GM18873 (cell line): ENCODE measurements around the gene MYH3.

Source experiments
- ATAC-seq: cut with Tn5 transposase; IDR thresholded peaks from one replicate; pipeline ENCODE4 v1.9.1; 2021; ENCODE audit warnings: mild to moderate bottlenecking, moderate library complexity, moderate number of reproducible peaks; ENCODE audit not compliant: unreplicated experiment, low FRiP score

Gene MYH3

DNA sequence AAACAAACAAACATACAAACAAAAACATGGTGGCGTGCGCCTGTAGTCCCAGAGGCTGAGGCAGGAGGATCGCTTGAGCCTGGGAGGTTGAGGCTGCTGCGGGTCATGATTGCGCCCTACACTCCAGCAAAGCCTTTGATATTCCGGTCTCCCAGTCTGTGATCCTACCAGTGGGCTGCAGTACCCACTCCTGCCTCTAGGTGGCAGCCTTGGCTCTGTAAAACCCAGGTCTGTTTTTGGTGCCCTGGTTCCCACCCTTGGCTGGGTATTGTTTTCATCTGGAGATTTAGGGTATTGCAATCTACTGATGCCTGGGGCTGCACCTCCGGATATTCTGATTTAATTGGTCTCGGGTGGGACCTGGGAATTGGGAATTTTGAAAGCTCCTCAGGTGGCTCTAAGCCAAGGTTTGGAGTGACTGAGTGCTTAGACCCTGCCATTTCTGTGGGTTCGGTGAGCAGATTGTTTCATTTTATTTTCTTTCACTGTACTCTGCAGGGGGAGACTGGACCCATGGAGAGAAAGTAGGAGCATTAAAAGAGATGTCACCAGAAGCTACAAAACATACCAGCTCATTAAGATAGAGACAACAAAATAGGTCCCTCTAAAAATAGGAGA is 40.5 kb downstream of the MYH3 start:
- ATAC-seq, result no peak

DNA sequence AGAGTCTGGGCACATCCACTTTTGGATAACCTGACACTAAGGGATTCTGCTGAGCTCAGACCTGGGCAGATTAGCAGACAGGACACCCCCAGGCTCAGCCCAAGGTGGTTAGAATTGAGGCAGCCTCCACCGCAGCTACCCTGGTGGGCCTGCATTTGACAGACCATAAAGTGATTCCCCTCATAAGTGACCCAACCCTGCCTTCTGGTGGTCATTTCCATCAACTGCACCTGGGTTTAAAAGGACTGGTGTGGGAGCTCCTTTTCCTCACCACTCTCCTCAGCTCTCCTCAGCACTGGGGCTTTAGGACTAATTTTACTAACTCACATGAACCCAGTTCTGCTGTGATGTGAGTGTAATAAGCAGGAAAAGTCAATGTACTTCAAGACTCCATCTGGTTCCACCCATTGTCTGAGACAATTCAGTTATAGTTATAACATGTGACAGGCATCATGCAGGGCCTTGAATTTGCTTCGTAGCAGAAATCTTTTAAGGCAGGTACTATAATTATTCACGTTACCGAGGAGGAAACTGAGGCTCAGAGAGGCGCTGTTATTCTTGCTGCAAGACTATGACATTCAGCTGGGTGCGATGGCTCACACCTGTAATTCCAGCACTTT is 42.5 kb downstream of the MYH3 start:
- no peak for ATAC-seq

DNA sequence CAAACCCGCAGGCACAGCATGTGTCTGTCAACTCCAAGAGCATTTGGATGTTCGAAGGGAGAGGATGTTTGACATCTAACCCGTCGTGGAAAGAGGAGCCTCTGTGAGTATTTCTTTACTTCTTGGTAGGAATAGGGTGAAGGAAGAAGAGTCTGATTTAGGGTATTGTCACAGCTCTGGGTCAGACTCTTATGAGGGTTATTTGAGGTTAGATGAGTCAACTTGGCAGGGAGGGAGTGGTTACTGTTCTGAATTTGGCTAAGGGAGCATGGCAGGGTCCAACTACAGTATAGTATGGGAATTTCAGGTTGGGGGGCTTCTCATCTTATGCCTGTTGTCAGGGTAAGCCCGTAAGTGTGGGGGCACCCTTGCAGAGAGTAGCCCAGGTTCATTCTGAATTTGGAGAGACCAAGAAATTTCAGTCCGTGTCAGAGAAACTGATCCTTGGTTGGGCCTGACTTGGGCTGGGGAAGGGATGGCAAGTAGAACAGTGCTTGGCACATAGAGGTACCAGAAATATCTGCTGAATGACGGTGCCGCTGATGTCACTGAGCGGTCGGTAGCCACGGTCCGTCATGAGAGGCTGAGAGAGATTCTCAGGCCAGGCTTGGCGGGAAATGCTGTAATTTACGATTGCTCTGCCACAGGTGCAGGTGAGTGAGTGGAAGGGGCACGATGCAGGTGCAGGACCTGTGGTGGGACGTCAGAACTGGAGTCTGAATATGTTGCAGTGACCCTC is 43.2 kb downstream of the MYH3 start:
- no peak for ATAC-seq

DNA sequence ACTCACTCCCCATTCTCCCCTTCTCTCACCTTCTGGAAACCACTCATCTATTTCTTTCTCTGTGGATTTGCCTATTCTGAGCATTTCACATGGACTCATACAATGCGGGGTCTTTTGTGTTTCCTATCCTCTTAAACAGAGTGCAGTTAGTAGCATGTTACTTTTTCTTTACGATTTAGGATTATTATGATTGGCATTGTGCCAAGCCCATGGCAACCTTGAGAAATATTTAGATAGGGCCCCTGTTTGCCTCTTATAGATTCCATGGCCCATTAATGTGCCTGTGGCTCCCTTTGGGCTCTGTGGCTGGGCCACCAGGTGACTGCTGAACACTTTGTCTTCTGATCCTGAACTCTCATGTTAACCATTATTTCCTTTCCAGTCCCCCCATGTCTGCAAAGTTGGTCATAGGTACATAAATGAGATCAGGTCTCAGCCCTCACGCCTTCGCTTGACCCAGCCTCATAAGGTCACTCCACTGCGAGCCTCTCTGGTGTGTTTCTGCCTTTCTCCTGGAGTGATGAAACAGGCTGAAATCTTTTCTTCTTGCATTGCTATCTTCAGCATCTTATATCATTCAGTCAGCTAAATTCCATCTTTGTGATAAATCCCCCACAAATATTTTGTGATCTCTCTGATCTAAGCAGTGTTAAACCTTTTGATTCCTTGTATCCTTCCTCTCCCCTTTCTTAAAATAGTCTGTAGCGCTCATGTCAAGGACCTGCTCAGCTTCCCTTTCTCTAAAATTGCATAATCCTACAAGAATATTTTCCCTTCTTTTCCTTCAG is 44.0 kb downstream of the MYH3 start:
- no peak for ATAC-seq

DNA sequence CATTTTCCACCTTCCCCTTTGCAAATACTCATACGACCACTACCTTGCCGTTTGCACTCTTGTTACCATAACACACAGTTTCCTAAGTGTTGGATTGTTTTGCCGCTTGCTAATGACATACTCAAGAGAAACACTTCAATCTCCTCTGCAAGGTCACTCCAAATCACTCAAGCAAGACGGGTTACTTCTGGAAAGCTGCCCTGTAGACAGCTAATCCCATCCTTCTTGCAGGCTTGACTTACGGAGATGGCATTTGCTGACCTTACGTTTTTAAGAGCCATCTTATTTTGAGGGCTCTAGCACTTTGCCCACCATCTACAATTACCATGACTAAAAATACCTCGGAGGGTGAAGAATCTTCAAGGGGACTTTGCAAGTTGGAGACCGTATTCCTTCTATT is 46.2 kb downstream of the MYH3 start:
- no peak for ATAC-seq

DNA sequence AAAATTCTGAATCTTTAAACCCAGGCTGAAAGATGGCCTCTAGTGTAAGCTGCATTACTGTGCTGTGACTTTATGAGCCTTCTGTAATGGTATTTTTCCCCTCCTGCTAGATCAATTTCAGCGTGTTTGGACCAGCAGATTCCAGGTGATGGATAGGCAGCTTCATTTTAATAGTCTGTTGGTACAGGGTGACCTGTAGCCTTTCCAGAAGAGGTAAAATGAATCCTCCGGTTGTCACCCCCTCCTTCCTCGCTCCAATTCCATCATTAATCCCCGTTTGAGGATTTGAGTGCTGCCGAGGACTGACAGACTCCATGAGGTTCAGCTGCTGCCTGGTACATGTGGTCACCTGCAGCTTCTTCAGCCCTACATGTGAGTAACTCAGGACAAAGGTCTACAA is 48.9 kb downstream of the MYH3 start:
- no peak for ATAC-seq

DNA sequence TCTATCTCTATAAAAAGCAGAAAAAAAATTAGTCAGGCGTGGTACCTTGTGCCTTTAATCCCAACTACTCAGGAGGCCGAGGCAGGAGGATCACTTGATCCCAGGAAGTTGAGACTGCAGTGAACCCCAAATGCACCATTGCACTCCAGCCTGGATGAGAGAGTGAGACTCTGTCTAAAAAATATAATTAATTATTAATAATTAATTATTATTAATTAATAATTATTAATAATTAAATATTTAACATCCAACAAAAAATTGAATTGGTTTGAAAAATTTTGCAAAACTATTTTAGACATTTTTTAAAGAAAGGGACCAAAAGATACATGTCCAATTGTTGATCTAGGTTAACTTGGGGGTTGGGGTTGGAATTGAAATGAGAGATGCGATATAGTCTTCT is 51.0 kb downstream of the MYH3 start:
- no peak for ATAC-seq

DNA sequence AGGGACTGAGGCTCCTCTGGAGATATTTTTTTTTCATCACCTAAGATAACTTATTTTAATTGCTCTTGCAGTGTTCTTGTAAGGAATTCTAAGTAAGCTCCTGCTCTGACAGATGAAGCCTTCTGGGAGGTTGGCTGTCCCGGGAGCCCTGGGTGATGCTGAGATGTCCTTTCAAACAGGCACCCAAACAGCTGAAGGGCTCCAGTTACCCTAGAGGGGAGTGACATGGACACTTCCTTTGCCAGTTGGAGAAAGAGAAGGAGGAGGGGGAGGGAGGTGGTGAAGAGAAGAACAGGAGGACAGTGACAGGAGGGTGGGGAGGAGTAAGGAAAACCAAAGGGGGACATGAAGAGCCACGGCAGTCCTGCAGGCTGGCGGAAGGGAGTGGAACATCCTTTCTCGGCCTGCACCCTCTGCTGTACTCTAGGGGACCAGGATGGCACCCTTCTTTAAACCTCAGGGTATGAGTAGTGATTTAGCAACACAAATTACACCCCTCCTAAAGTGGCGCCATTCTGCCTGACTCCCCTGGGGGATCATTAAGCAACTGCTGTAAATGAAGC is 51.8 kb downstream of the MYH3 start:
- no peak for ATAC-seq

DNA sequence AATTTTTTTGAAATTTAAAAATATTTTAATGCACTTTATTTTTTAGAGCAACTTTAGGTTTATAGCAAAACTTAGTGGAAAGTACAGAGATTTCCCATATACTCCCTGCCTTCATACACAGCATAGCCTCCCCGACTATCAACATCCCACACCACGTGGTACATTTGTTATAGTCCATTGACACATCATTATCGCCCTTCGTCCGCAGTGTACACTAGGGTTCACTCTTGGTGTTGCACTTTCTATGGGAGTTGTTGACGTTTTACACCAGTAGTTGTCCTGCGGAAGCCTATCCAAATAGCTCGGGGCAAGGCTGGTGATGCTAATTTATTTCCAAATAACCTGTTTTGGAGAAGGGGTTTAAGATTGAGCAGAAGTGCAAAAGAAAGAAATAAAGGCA is 52.6 kb downstream of the MYH3 start:
- ATAC-seq, result no peak

DNA sequence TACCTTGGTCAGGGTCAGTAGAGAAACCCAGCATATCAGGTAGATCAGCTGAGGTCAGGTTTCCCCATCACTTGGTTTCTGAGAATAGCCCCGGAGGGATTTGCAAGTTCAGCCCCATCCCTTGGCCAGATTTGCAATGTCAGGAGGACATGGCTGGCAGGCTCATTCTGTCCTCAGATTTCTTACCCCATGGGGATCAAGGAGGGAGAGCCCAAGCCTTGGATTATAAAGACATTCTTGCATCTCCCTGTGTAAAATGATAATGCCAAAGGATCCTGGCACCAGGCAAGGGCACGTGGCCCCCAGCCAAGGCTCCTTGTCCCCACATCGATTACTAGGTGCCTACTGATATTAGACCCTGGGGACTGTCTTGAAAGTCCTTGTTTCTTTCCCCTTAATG is 53.2 kb downstream of the MYH3 start:
- ATAC-seq, result no peak

DNA sequence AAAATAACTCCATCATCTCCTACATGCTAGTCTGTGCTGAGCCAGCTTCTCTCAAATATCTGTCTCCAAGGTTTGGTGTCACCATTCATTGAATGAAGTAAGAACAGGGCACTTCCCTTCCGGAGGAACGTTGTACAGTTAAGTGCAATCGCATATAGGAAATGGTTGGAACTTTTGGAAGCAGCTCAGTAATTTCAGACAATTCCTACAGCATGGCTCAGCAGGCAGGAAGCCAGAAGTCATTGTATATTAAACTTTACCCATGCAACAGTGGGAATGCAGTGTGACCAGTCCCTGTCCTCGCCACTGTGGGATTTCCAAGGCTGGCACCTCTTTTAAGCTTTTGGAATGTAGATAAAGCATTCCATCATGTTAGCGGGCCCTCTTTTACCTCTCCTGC is 56.5 kb downstream of the MYH3 start:
- no peak for ATAC-seq

DNA sequence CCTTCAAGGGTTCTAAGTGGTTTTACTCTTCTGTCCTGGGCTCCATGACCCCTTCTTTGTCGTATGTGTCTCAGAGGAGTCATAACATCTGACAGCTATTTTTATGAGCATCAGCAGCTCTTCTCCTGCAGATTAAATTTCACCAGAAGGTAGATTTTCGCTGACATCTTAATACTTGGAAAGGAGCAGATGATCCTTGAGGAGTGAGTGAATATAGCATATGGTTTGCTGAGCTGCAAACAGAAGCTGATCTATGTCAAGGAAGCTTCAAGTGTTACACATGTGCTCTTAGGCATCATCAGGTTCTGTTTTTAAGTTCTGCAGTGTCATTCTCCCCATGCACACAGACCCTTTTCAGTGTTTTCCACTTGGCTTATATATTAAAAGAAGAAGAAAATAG is 58.5 kb downstream of the MYH3 start:
- no peak for ATAC-seq

DNA sequence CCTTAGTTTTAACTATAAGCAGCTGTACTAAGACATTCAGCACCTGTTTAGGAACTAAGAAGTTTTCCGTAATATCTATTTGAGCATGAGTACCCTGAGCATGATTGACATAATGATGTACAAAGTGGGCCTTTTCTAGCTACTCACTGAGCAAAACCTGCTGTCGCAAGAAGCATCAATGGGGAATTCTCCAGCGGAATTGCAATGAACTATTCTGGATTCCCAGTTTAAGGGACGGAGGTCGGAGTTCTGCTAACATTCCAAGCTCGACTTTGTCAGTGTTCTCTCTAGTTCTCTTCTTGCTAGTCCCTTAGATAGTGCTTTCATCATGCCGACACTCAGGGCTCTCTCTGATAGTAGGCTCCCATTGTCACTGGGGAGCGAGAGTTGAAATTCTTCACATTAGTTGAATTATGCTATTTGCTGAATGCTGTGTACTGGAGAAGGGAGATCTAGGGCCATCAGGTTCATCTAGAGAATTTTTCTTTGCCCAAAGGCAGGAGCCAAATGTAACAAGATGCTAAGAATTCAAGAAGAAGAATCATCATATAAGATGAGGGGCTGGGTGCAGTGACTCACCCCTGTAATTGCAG is 67.5 kb downstream of the MYH3 start:
- no peak for ATAC-seq

DNA sequence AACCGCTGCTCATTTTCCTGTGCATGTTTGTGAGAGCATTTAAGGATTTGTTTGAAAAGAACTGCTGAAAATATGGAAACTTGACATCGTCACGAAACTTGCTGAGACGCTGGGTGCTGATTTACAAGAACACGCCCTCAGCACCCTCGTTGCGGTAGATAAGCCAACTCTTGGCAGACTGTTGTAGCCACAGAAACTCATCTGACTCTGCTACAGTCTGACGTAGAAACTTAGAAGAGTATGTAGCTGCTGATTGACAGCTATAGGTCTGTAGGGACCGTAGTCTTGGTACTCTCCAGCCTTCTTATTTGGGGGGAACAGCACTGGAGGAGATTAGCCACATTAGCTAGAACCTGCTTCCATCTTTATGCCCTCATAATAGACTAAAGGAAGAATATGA is 71.6 kb downstream of the MYH3 start:
- ATAC-seq, result no peak

DNA sequence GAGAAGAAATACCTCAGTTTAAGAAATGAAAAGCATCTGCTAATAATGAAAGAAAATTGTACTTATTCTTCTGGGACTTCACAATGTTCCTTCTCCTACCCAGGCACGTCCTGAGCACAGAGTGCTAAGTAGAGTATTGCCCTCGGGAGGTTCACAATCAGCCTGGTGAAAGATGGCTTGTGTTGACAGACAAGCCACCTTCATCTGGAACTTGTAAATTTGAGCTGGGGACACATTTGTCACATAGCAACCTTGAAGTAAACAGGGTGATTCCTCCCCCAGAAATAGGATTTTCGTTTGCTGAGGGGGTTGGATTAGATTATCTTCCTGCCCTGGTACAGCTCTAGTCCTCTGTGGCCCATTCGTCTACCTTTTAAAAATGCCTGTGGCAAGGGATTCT is 73.3 kb downstream of the MYH3 start:
- ATAC-seq, result no peak

DNA sequence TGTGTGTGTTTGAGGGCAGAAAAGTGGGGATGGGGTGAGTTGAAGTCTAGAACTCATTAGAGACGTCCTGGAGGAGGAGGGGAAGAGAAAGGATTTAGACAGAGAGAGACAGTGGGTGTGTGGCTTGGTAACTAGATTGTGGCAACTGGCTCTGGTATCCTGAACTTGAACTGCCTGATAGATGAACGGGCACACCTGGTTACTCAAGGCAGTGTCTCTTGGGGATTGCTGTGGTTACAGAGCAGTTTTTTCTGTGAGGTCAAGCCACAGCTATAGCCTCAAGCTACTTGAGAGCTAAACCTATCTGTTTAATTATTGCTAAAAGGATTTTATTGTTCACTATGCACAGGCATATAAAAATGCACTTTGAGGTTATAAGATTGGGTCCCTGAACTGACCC is 77.8 kb downstream of the MYH3 start:
- ATAC-seq, result no peak
